GM18870 (cell line): Measurements from ENCODE around the gene THEM5.
"Not testable (repeated sequence)": the region's sequence is repeated elsewhere in the genome, so short reads cannot be mapped to it uniquely, and the experiment has no call there.

Experiments used
- ATAC-seq: cut with Tn5 transposase; IDR thresholded peaks from one replicate; pipeline ENCODE4 v1.9.1; 2021; ENCODE audit warnings: moderate library complexity; ENCODE audit not compliant: unreplicated experiment

The THEM5 gene, protein sequence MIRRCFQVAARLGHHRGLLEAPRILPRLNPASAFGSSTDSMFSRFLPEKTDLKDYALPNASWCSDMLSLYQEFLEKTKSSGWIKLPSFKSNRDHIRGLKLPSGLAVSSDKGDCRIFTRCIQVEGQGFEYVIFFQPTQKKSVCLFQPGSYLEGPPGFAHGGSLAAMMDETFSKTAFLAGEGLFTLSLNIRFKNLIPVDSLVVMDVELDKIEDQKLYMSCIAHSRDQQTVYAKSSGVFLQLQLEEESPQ

GRCh38 chr1:151853411-151853943 lies at the start of gene THEM5:
Gene THEM5 (minus strand): TSS chr1:151853712. CDS start chr1:151853565, 147 bp downstream.
- ATAC-seq: no peak

- ATAC-seq: no peak
Measured at GRCh38 chr1:151902858-151903257, 49.3 kb upstream of the THEM5 start.

- not testable (repeated sequence) for ATAC-seq
Measured at GRCh38 chr1:151900804-151901203, 47.3 kb upstream of the THEM5 start.

- ATAC-seq: no peak
Measured at GRCh38 chr1:151898519-151898991, 45.0 kb upstream of the THEM5 start.

- no peak for ATAC-seq
Measured at GRCh38 chr1:151897991-151898431, 44.5 kb upstream of the THEM5 start.

DNA sequence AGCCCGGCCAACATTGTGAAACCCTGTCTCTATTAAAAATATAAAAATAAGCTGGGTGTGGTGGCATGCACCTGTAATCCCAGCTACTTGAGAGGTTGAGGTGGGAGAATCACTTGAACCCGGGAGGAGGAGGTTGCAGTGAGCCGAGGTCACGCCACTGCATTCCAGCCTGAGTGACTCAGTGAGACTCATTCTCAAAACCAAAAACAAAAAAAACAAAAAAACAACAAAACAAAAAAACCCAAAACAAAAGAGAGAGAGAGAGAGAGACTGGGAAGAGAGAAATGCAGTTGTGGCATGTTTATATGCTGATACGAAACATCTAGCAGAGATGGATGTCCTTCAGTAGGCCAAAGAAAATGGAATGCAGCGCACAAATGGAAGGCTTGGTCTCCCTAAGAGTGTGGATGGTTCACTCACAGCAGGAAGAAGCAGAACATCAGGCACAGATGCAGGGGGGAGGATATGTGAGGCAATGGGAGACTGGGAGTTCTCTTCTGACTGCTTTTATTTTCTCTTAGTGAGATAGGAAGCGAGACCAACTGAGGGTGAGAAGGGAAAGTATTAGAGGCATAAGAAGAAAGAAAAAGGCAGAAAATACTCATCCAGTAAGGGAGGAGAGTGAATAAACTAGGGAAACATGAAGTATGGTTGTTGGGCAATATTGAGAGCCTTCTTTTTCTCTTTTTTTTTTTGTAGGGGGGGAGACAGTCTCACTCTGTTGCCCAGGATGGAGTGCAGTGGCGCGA lies 39.8 kb upstream of the THEM5 start:
- no peak for ATAC-seq

DNA sequence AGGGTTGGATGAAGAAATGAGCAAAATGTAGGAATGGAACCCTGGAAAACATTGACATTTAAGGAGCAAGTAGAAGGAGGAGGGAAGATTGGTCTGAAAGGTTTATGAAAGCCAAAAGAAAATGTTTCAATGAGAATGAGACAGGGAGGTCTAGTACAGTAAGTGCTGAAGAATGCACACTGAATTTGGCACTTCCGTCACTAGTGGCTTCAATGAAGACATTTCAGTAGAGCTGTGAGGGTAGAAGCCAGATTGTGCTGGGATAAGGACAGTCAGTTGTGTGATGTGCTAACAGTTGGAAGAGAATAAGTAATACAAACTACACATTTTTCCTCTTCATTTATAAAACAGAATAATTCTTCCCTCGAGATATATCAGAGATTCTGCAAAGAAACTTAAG lies 38.7 kb upstream of the THEM5 start:
- ATAC-seq: no peak

DNA sequence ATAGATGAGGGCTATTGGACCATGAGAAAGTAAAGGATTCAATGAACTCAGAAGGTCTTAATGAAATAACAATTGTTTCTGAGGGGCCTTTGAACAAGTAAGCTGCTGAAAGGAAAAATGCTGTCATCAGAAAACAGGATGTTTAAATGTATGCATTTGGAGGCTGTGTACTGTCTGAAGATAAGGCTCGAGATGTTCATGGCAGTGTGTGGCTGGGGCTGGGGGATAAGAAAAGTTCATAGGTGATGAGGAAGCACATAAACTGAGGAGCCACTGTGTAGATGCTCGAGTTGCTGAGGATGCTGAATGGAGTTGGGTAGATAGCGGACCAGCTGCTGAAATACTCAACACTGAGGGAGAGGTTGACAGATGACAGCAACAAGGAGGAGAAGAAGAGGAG lies 38.0 kb upstream of the THEM5 start:
- no peak for ATAC-seq

- ATAC-seq: no peak
Measured at GRCh38 chr1:151888972-151889570, 35.6 kb upstream of the THEM5 start.

DNA sequence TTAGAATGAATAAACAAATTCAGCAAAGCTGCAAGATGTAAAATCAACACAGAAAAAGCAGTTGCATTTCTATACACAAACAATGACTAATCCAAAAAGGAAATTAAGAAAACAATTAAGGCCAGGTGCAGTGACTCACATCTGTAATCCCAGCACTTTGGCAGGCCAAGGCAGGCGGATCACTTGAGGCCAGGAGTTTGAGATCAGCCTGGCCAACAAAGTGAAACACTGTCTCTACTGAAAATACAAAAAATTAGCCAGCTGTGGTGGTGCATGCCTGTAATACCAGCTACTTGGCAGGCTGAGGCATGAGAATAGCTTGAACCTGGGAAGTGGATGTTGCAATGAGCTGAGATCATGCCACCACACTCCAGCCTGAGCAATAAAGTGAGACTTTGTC lies 33.5 kb upstream of the THEM5 start:
- no peak for ATAC-seq

GRCh38 chr1:151885479-151885878 lies 32.0 kb upstream of the THEM5 start:
- no peak for ATAC-seq

DNA sequence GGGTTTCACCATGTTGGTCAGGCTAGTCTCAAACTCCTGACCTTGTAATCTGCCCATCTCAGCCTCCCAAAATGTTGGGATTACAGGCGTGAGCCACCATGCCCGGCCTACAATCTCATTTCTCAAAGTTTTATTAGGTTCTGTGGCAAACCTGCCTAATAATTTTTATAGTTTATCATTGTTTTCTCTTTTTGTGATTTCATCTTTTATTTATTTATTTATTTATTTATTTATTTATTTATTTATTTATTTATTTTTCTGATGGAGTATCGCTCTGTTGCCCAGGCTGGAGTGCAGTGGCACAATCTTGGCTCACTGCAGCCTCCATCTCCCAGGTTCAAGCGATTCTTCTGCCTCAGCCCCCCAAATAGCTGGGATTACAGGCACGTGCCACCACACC lies 31.4 kb upstream of the THEM5 start:
- ATAC-seq: not testable (repeated sequence)

DNA sequence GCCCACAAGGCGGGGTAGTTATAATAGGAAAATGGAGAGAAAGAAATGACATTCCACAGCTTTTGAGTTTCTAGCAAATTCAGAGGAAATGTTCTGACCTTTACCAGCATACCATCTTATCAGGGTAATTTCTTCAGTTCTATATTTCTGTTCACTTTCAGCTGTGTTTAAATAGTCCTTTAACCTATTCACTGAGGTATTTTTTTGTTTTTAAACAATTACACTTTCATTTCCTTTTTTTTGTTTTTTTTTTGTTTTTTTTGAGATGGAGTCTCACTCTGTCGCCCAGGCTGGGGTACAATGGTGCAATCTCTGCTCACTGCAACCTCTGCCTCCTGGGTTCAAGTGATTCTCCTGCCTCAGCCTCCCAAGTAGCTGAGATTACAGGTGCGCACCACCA lies 30.9 kb upstream of the THEM5 start:
- ATAC-seq: not testable (repeated sequence)

GRCh38 chr1:151883898-151884297 lies 30.4 kb upstream of the THEM5 start:
- ATAC-seq: not testable (repeated sequence)

DNA sequence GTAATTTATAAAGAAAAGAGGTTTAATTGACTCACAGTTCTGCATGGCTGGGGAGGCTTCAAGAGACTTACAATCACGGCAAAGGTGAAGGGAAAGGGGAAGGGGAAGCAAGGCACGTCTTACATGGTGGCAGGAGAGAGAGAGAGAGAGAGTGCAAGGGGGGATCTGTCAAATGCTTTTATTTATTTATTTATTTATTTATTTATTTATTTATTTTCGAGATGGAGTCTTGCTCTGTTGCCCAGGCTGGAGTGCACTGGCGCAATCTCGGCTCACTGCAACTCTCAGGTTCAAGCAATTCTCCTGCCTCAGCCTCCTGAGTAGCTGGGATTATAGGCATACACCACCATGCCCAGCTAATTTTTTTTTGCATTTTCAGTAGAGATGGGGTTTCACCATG lies 29.4 kb upstream of the THEM5 start:
- not testable (repeated sequence) for ATAC-seq

DNA sequence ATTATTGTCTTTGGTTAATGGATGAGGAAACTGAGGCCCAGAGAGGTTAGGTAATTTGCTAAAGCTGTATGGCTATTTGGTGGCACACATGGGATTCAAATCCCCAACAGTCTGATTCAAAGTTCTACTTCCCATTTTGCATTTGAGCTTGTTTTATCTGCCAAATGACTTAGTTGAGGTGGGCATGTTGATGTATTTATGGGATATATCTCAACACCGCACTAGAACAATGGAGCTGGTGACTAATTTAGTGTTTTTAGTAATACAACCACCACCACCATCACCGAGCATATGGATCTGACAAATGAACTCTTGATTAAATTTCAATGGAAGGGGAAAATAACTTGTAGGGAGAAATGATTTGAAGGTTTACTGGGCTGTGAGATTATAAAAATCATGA lies 29.0 kb upstream of the THEM5 start:
- no peak for ATAC-seq

DNA sequence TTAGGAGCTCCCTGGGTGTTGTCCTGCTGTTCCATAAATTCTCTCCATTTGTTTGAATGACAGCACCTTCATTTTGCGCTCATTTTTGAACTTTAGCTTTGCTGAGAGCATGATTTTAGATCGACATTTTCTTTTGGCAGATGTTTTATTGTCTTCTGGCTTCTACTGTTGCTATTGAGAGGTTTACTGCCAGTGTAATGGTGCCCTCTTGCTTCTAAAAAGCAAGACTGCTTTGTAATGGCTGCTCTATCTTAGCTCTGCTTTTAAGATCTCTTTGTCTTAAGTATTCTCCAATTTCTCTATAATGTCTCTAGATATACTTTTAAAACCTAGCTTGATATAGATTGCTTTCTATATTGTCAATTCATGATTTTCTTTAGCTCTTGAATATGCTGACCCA lies 28.0 kb upstream of the THEM5 start:
- no peak for ATAC-seq

- ATAC-seq: no peak
Measured at GRCh38 chr1:151875419-151876097, 22.0 kb upstream of the THEM5 start.

GRCh38 chr1:151872776-151873175 lies 19.3 kb upstream of the THEM5 start:
- not testable (repeated sequence) for ATAC-seq

GRCh38 chr1:151871284-151872030 lies 17.9 kb upstream of the THEM5 start:
- no peak for ATAC-seq
